NCI-H2196 treated with DMSO at 0.1 percent for 48 hours (cell line): Measurements from ENCODE around the gene HSPA8.
A peak's percentile ranks its signal among the peaks of the same experiment; 100 is the strongest.
"Not testable (repeated sequence)": the region's sequence is repeated elsewhere in the genome, so short reads cannot be mapped to it uniquely, and the experiment has no call there.

Experiments used
- DNase-seq: peaks from one replicate; lab custom pipeline; 2025; ENCODE audit not compliant: unreplicated experiment; lab: John Stamatoyannopoulos, UW

HSPA8 gene

DNA sequence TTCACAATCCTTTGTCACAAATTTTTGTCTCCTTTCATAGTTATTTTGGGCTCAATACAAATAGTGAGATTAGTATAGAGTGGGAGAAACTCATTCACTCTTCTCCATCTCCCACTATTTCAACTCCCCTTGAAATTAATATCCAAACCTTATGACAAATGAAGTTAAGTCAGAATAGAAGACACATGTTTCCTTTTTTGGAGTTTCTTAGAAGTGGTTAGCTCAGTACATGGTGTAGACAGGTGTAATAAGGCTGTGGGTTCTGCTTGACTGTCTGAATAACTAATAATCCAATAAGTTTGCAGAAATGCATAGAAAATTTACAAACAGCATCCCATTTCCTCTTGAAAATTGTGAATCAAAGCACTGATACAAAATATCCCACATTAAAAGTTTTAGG is 10.8 kb upstream of the HSPA8 start:
- DNase-seq: no peak

DNA sequence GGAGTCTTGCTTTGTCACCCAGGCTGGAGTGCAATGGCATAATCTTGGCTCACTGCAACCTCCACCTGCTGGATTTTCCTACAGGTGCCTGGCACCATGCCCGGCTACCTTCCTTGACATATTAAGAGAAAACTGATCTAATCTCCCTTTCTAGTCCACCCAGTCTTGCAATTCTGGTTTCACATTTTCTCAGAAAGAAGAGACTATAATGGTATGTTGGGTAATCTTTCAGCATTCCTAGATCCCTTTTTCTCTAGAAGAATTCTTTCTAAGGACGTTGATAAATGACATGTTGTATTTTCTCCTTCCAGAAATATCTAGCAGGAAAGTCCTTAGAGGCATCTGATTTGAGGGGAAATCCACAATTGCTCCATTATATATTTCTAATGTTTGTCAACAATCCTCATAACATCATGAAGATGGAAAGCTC is 10.4 kb upstream of the HSPA8 start:
- DNase-seq: peak; percentile 25

DNA sequence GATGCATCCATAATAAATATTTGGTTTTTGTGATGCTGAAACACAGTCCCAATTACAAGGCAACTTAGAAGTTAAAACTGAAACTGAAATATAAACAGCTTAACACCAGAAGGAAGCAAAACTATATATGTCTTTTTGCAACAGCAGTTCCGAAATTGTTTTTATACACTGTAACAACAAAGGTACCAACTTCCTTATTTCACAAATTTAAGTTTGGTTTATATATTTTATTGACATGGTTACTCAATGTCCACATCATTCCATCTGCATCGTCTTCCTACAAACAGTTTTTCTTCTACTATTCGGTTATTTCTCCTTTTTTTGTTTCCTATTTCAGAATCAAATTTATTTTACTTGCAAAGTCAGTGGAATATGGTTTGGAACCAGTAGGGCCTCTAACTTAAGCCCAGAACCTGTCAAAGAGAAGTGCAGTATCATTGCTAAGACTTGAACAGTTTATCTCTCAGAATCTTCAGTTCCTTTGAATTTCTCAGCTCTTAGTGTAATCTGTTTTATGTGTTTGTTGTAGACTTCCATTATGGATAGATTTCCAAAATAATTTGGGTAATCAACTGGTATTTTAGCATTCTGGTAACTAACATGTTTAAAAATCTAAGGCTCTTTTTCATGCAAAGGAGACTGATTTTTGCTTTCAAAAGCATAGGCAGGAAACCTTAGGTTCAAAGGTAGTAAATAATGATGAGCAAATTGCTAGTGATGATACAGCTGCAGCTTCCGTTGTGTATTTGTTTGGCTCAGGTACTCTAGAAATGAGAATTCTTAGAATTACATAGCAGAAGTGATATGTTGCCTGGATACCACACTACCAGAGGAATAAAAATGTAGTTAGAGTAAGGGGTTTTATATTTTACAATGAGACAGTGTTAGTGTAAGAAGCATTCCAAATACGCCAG is 8.2 kb upstream of the HSPA8 start:
- DNase-seq: no peak

DNA sequence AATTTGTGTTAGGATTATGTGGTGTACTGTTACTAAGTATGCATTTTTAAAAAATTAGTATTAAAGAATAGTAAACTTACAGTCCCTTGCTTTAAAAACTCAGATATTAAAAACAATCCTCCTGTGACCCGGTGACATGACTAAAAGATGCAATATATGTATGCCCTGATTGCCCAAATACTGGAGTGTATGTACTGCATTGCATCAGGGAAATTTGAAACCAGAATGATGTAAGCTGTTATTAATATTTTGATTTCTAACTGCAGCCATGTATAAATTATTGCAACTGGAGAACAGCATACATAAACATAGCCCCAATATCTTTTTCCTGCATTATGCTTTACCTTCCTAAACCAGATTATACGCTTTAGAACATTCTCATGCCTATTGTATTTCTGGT is 3.7 kb upstream of the HSPA8 start:
- DNase-seq: no peak

DNA sequence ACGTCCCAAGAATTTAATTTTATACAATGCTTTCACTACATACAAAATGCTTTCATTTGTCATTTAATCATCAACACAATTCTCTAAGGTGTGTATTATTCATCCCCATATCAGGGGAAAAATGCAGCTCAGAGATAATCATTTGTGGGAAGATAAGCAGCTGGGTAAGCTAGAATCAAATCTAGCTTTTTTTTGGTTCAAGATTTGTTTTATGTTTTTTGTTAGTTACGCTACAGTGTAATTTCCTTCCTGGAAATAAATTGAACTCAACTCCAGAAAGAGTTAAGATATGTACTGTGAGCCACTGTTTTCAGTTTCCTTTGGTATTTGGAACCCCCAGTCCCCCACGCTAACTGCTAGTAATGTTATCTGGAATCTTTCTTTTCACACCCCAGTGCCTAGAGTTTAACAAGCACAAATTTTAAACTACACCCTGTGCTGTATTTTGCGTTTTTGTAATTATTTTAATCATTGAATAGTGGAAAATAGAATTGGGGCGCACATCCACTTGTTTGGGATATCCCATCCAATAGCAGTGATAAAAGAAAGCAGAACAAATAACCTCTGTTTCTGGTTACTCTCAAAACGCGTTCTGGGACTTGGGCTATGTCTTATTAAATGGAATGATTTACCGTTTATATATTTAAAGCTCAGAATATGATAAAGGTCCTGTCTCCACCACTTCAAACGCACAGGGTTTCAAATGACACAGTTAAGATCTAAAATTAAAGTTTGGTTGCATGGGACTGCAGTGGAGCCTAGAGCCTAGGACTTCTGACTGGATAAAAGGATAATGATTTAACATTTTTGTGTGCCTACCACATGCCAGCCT is 2.1 kb upstream of the HSPA8 start:
- DNase-seq: no peak

DNA sequence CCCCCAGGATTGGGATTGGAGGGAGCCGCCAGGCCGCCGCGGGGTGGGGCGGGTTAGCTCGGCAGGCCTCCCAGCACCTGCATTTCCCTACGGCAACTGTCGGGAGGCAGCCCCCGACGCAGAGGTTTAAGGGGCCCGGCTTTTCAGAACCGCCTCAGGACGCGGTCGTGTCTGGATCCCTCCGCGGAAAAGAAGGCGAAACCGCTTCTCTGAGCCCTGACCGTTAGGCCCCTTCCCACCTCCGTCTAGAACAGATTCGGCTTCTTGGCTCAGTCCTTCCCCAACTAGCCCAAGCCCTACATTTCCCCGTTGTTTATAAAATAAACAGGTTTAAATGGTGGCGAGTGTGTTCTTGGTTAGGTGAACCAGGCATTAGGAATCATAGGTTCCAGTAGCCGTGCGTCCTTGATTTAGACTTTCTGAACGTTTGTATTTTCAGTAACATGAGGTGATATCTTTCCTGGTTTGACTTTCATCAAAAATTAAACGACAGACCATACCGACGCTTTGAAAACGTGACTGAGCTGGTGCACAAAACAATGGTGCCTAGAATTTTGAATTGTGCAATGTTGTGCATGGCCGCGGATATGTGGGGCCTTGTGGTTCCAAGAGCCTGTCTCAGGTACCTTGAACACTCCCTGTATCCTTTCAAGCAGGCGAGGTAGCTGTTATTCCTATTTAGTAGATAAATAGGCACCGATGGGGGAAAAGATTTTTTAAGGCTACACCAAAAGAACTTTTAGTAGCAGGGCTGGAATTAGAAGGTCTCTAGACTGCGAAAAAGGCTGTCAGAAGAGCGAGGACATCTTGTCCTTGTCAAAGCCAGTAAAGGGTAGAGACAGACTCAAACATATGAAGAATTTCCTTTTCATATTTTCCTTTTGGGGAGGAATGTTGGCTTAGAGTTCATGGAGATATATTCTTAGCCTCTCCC is 1.2 kb upstream of the HSPA8 start:
- DNase-seq: no peak

DNA sequence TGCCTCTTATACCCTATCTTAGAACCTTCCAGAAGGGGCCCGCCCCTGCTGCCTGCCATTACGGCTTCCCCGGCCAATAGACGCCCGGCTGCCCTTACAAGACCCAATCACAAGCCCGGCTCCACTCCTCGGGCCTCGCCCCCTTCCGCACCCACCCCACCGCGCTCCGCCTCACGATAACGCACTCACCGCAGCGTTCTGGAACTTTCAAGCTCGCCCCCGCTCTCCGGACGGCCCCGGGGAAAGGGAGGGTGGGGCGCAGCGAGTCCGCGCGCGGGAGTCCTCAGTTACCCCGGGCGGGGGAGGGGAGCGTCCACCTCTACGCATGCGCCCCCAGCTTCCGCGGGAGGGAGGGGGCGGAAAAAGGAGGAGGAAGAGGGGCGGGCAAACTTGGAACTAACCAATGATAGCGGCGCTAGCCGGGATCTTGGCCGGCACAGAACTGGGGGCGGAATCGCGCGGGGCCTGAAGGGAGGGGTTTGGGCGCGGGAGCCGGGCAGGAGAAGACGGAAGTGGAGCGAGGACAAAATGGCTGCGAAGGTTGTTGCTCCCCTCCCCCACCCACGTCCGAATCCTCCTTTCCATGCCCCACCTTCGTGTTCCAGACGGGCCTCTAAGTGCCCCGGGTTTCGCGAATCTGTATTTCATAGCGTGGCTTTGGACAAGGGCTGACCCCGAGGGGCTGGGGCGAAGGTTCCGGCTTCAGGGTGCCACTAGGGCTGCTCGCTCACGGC is 389 bp upstream of the HSPA8 start:
- peak; percentile 99 for DNase-seq

DNA sequence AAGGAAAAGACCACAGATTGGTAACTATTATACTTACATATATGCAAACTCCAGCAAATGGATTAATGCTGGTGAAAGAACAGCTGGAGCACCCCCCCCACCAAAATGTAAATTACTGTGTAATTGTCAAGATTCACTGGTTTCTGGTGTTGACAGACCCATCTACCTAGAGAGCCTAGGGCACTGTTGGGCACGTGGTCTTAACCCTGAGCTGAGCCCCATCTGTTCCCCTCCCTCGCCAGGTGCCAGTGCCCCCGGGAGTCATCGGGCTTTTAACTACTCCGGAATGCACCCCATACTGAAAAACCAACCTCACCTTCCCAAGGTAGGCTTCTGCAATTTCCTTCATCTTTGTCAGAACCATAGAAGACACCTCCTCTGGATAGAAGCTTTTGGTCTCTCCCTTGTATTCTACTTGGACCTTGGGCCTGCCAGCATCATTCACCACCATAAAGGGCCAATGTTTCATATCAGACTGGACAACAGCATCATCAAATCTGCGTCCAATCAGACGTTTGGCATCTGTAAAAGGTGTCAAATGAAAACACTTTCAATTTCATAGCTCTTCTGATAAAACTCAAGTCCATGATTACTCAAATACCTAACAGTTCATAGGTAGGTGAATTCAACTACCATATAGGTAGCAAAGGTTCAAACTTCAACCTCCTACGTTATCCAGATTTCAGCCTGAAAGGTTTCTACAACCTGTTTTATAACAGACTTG is 1.5 kb downstream of the HSPA8 start:
- DNase-seq: no peak

DNA sequence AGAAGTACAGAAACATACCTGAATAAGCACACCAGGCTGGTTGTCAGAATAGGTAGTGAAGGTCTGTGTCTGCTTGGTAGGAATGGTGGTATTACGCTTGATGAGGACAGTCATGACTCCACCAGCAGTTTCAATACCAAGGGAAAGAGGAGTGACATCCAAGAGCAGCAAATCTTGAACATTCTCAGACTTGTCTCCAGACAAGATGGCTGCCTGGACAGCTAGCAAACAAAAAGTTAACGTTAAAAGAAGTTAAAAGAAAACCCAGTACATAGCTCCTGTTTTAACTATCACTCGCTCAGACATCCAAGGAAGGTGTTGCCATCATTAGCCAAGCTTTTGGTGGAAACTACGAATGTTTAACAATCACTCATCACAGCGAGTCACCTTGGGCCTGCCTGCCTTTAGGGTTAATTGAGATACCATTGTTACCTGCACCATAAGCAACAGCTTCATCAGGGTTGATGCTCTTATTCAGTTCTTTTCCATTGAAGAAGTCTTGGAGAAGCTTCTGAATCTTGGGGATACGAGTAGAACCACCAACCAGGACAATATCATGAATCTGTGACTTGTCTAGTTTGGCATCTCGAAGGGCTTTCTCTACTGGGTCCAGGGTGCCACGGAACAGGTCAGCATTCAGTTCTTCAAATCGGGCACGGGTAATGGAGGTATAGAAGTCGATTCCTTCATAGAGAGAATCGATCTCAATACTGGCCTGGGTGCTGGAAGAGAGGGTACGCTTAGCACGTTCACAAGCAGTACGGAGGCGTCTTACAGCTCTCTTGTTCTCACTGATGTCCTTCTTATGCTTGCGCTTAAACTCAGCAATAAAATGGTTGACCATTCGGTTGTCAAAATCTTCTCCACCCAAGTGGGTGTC is 2.7 kb downstream of the HSPA8 start:
- DNase-seq: not testable (repeated sequence)

DNA sequence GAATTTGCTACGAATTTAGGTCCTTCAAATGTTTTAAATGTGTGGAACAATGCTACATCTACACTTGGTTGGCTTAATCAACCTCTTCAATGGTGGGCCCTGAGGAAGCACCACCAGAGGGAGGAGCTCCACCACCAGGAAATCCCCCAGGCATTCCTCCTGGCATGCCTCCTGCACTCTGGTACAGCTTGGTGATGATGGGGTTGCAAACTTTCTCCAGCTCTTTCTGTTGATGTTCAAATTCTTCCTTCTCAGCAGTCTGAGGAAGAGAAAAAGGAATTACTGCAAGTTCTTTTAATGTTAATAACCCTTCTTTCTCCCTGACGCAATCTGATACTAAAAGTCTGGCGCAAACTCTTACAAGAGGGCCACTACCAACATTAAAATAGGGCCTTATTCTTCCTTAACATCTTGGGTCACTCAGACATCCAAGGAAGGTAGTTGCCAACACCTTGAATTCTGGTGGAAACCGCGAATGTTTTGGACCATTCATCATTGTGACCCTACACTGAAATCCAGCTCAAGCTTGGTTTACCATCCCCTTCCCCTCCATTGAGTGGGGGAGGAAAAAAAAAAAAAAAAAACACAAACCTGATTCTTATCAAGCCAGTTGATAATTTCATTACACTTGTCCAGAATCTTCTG is 4.2 kb downstream of the HSPA8 start:
- DNase-seq: no peak

DNA sequence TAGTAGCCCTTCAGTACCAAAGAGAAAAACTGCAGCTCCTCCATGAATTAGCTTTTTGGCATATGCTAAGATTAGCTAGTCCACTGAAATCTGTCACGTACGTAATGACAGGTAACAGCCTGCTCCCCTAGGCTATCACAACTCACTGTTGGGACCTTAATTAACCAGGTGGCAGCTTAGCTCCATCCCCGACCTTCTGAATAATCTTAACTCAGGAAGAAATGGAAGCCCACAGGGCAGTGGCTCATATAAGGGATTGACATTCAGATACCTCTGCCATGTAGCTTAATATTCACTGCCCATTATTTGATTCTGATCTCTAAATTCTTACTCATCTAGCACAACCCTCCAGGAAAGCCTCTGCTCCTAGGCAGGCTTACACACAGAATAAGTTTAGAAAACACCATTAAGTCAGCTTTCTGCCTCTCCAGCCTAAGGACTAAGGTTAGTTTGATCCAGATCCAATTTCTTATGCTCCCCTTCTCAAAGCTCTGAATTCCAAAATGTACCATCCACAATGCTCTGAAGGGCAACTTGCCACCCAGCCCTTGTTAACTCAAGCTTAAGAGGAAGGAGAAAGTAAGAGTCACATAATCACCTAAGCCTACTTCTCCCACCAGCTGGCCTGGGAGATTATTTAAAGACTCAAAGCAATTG is 5.0 kb downstream of the HSPA8 start:
- no peak for DNase-seq

DNA sequence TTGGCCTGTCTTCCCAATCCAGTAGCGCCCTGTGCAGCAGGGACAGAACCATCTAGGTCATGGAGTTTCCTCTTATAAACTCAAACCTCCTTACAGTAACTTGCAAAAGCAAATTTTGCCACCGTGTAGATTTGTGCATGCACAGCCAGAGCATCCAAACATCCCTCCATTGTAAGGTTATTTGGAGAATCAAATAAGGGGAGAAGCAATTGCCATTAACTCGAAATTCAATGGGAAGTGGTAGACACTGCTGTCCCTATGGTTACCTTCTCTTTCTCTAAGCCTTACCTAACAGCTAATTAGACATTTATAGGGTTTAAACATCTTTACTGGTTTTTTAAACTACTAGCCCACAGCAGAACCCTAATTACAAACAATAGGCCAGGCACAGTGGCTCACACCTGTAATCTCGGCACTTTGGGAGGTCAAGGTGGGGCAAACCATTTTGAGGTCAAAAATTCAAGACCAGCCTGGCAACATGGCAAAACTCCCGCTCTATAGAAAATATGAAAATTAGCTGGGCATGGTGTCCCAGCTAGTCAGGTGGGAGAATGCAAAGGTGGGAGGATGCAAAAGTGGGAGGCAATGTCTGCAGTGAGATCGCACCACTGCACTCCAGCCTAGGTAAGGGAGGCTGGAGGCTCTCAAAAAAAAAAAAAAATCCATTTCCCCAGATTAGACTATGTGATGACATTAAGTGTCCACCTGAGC is 6.6 kb downstream of the HSPA8 start:
- DNase-seq: no peak

DNA sequence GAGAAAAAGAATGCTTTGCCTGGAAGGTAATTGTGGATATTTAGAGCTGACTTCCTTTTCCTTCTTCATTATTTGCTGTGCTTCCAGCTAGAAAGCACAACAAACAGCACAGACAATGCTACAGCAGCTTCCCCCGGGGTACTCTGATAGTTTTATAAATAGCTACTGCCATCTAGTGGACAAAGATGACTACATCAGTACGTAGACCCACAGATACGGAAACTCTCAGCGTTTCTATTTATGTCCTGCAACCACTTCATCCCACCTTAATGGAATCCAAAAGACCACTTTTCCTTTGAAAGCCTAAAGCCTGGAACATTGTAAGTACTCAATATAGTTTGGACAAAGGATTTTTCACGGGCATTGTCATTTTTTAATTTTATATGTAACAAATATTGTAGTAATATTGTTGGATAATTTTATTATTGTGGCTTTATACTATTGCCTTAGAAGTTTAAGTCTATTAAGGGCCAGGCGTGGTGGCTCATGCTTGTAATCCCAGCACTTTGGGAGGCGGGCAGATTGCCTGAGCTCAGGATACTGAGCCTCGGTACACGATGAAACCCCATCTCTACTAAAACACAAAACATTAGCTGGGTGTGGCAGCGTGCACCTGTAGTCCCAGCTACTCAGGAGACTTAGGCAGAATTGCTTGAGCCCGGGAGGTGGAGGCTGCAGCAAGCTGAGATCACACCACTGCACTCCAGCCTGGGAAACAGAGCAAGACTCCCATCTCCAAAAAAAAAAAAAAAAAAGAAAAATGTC is 7.5 kb downstream of the HSPA8 start:
- DNase-seq: peak; percentile 82

DNA sequence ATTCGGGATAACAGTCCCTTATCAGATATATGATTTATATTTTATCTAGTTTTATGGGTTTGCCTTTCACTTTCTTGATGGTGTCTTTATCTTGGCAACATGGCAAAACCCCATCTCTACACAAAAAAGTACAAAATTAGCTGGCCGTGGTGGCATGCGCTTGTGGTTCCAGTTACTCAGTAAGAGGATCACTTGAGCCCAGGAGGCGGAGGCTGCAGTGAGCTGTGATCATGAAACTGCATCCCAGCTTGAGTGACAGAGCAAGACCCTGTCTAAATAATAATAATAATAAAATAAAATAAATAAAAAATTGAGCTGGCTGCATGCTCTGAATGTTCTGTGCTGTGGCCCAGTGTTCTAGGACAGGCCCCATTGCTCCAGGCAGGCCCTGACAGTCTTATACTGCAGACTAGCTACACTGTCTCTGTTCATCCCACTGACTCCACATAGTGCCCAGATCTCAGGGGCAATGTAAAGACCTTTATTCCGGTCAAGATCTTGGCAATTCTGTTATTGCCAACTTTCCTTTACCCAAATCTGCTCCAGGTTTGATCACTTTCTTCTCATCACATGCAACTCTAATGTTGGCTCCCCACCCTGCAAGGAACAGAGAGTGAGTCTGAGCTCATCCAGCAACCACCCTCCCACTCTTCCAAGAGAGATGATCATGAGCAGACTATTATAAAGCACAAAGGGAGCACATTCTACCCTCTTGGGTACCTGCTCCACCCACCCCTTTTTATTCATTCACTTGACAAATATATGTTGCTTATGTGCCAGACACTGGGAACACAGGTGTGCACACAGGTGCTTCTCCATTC is 8.8 kb downstream of the HSPA8 start:
- DNase-seq: no peak

DNA sequence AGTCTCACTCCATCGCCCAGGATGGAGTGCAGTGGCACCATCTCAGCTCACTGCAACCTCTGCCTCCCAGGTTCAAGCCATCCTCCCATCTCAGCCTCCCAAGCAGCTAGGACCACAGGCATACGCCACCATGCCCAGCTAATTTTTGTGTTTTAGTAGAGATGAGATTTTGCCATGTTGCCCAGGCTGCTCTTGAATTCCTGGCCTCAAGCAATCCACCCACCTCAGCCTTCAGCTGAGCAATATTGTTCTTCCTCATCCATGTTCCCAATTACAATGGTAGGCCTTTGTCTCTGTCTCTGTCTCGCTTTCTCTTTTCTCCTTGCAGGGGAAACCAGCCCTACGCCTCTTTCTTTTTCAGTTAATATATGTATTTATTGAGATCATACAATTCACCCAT is 10.3 kb downstream of the HSPA8 start:
- no peak for DNase-seq
